Measurements from ENCODE around the gene DSCAML1. TPM values are rescaled to one million over a fixed set of nuclear protein-coding genes. Genes with fewer than 3 reads are reported as not detected.

The DSCAML1 gene
- total and polyA plus RNA-seq, 10 of the 15 experiments (the other 5 are each of a cell fraction or from before 2014, with no cell fraction given), result 0.03 to 0.18 (median 0.06) TPM; not detected in 1

DNA sequence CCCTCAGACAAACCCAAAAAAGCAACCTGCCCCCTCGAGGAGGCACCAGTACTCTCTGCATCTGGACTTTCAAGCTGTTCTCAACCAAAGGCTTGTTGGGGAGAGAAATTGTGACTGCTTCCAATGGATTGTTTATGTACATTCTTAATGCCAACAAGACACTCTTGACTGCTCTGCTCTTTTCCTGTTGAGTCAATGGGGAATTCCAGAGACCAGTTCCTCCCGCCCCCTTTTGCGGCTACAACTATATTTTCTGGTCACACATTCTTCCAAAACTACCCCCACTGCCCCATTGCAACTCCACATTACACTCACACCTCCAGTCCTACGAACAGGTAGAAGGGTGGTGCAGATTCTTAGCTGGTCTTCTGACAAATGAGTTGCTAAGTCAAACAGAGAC, 187.0 kb downstream of the DSCAML1 start (continued):
- no peak for TF ChIP-seq BRCA1 (IDR thresholded peaks at IDR 0.05; ENCODE audit: low read depth, low read length)
- TF ChIP-seq PAX8 (IDR thresholded peaks at IDR 0.05), result no peak
- TF ChIP-seq MXI1 (IDR thresholded peaks at IDR 0.05; ENCODE audit: low read depth, low read length), result no peak
- peak; percentile 16 to 24; a peak in 1 of 4 replicates for TF ChIP-seq BHLHE40 (IDR thresholded peaks at IDR 0.05; ENCODE audit: borderline replicate concordance in 1 of 2, low read depth in 2 of 2, low read length in 1 of 2)
- peak in 1 of 2 experiments; percentile 71; a peak in 1 of 4 replicates for TF ChIP-seq EP300 (IDR thresholded peaks at IDR 0.05; ENCODE audit: borderline replicate concordance in 1 of 2, control insufficient read depth in 1 of 2, low read depth in 2 of 2, low read length in 2 of 2)
- TF ChIP-seq SPI1 (IDR thresholded peaks at IDR 0.05; ENCODE audit: borderline replicate concordance, insufficient read depth, low read depth, low read length), result peak; percentile 55; the same call in 1 of the 2 replicates
- TF ChIP-seq ZNF24 (IDR thresholded peaks at IDR 0.05), result no peak
- 0 out of 2 replicates have a peak, but pooled peaks have one; percentile 6 for TF ChIP-seq JUNB (IDR thresholded peaks at IDR 0.05)
- TF ChIP-seq RELA (IDR thresholded peaks at IDR 0.05; ENCODE audit: borderline replicate concordance, partially characterized antibody), result no peak
- TF ChIP-seq, protein P1, sequence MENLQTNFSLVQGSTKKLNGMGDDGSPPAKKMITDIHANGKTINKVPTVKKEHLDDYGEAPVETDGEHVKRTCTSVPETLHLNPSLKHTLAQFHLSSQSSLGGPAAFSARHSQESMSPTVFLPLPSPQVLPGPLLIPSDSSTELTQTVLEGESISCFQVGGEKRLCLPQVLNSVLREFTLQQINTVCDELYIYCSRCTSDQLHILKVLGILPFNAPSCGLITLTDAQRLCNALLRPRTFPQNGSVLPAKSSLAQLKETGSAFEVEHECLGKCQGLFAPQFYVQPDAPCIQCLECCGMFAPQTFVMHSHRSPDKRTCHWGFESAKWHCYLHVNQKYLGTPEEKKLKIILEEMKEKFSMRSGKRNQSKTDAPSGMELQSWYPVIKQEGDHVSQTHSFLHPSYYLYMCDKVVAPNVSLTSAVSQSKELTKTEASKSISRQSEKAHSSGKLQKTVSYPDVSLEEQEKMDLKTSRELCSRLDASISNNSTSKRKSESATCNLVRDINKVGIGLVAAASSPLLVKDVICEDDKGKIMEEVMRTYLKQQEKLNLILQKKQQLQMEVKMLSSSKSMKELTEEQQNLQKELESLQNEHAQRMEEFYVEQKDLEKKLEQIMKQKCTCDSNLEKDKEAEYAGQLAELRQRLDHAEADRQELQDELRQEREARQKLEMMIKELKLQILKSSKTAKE (IDR thresholded peaks at IDR 0.05; ENCODE audit: low read depth, poor library complexity, severe bottlenecking), result peak; percentile 19
- TF ChIP-seq, protein P2, sequence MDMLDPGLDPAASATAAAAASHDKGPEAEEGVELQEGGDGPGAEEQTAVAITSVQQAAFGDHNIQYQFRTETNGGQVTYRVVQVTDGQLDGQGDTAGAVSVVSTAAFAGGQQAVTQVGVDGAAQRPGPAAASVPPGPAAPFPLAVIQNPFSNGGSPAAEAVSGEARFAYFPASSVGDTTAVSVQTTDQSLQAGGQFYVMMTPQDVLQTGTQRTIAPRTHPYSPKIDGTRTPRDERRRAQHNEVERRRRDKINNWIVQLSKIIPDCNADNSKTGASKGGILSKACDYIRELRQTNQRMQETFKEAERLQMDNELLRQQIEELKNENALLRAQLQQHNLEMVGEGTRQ (IDR thresholded peaks at IDR 0.05; ENCODE audit: borderline replicate concordance, low read depth, low read length), result no peak
- TF ChIP-seq EED (IDR thresholded peaks at IDR 0.05; ENCODE audit: low read depth), result no peak
- no peak for TF ChIP-seq FOS (IDR thresholded peaks at IDR 0.05; ENCODE audit: borderline replicate concordance, extremely low read depth, insufficient read length)
- TF ChIP-seq, protein P3, sequence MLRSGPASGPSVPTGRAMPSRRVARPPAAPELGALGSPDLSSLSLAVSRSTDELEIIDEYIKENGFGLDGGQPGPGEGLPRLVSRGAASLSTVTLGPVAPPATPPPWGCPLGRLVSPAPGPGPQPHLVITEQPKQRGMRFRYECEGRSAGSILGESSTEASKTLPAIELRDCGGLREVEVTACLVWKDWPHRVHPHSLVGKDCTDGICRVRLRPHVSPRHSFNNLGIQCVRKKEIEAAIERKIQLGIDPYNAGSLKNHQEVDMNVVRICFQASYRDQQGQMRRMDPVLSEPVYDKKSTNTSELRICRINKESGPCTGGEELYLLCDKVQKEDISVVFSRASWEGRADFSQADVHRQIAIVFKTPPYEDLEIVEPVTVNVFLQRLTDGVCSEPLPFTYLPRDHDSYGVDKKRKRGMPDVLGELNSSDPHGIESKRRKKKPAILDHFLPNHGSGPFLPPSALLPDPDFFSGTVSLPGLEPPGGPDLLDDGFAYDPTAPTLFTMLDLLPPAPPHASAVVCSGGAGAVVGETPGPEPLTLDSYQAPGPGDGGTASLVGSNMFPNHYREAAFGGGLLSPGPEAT (IDR thresholded peaks at IDR 0.05; ENCODE audit: low read depth), result peak; percentile 73
- TF ChIP-seq GABPA (IDR thresholded peaks at IDR 0.05; ENCODE audit: low read depth), result no peak
- peak; percentile 64 to 69; a peak in 3 of 4 replicates for TF ChIP-seq IKZF2 (IDR thresholded peaks at IDR 0.05)
- TF ChIP-seq, protein P4, sequence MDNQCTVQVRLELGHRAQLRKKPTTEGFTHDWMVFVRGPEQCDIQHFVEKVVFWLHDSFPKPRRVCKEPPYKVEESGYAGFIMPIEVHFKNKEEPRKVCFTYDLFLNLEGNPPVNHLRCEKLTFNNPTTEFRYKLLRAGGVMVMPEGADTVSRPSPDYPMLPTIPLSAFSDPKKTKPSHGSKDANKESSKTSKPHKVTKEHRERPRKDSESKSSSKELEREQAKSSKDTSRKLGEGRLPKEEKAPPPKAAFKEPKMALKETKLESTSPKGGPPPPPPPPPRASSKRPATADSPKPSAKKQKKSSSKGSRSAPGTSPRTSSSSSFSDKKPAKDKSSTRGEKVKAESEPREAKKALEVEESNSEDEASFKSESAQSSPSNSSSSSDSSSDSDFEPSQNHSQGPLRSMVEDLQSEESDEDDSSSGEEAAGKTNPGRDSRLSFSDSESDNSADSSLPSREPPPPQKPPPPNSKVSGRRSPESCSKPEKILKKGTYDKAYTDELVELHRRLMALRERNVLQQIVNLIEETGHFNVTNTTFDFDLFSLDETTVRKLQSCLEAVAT (IDR thresholded peaks at IDR 0.05), result peak; percentile 41; the same call in 1 of the 2 replicates
- TF ChIP-seq YBX1 (IDR thresholded peaks at IDR 0.05), result no peak
- TF ChIP-seq CEBPB (IDR thresholded peaks at IDR 0.05; ENCODE audit: borderline replicate concordance in 1 of 2, low read depth in 2 of 2, low read length in 2 of 2), result no peak
- no peak for TF ChIP-seq NFIC (IDR thresholded peaks at IDR 0.05; ENCODE audit: low read depth, low read length)
- TF ChIP-seq, protein P5, sequence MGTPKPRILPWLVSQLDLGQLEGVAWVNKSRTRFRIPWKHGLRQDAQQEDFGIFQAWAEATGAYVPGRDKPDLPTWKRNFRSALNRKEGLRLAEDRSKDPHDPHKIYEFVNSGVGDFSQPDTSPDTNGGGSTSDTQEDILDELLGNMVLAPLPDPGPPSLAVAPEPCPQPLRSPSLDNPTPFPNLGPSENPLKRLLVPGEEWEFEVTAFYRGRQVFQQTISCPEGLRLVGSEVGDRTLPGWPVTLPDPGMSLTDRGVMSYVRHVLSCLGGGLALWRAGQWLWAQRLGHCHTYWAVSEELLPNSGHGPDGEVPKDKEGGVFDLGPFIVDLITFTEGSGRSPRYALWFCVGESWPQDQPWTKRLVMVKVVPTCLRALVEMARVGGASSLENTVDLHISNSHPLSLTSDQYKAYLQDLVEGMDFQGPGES (IDR thresholded peaks at IDR 0.05), result no peak
- no peak for TF ChIP-seq NRF1 (conservative IDR thresholded peaks at IDR 0.05; ENCODE audit: low read depth, low read length)
- TF ChIP-seq KAT2A (conservative IDR thresholded peaks at IDR 0.05; ENCODE audit: control insufficient read depth, low read depth, low read length), result no peak
- TF ChIP-seq ZZZ3 (IDR thresholded peaks at IDR 0.05; ENCODE audit: control insufficient read depth, insufficient read length, low read depth), result no peak

All from GM12878 (cell line).